Measurements from ENCODE around the gene CDK5R1.
"Not testable (repeated sequence)": the region's sequence is repeated elsewhere in the genome, so short reads cannot be mapped to it uniquely, and the experiment has no call there.

CDK5R1 gene

DNA sequence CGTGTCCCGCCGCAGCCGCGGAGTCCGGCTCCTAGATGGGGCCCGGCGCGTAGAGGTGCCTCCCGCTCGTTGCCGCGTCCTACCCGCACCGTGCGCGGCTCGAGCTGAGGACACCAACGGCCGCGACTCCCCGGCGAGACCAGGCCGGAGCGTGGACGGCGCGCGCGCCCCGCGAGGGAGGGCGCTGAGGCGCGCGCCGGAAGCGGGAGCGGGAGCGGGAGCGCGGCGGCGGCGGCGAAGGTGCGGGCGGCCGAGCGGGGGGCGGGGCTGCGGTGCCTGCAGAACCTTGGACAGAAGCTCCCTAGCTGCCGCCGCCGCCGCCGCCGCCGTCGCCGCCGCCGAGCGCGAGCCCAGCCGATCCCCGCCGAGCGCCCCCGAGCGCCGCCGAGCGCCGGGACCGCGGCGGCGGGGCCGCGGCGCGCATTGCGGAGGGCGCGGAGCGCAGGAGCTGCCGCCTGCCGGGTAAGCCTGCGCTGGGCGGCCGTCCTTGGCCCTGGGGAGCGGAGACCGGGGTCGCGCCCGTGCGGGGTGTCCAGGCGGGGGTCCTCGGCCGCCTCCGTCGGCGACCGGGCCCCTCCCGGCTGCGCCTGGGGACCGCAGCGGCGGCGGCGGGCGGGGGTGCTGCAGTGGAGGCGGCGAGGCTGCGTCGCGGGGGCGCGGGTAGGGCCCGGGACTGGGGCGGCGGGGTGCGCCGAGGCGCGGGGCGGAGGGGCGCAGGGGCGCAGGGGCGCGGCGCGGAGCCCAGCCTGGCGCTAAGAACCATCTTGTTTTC lies at the start of gene CDK5R1:
TSS of gene CDK5R1 (plus strand) at position 293 of the 772 bp plus-strand sequence. CDS start 628 bp downstream, outside the sequence.
- peak; percentile 86 for DNase-seq

DNA sequence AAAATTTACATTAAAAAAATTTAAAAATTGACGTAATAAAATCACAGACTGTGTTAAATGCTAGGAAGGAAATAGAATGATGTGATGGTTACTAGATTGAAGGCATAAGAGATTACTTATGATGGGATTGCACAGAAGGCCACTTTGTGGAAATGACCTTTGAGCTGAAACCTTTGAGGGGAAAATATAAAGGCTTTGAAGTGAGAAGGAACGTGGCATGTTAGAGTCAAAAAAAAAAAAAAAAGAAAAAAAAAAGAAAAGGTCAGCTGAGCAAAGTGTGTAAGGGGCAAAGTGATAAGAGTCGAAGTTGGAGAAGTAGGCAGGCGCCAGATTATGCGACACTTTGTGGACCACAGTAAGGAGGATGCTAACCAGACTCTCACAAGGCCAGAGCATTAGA lies 46.1 kb upstream of the CDK5R1 start:
- no peak for DNase-seq

GRCh38 chr17:32441886-32442285 lies 44.9 kb upstream of the CDK5R1 start:
- no peak for DNase-seq

GRCh38 chr17:32443827-32444300 lies 42.9 kb upstream of the CDK5R1 start:
- no peak for DNase-seq

GRCh38 chr17:32444301-32445073 lies 42.3 kb upstream of the CDK5R1 start, which contains the start of gene PSMD11:
TSS of gene PSMD11 (plus strand) at chr17:32444510. CDS start at chr17:32444524, 14 bp downstream.
- peak; percentile 92 for DNase-seq

DNA sequence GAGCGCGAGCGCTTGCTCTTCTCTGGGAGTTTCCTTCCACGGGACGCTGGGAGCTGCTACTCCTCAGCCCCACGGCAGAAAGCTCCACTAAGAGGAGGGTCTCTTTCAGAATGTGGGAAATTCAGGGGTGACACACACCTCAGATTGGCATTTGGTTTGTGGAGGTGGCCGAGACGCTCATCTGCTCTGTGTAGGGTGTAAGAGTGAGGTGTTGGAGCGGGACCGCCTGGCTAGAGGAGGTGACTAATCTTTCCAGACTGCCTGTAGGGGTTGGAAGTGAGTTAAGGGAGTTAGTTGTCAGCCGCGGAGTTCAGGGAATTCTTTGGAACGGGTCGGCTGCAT lies 41.7 kb upstream of the CDK5R1 start:
- no peak for DNase-seq

GRCh38 chr17:32445497-32445896 lies 41.3 kb upstream of the CDK5R1 start:
- DNase-seq: no peak

- no peak for DNase-seq
Measured at GRCh38 chr17:32445971-32446370, 40.8 kb upstream of the CDK5R1 start.

- no peak for DNase-seq
Measured at GRCh38 chr17:32446949-32447348, 39.8 kb upstream of the CDK5R1 start.

GRCh38 chr17:32449963-32450362 lies 36.8 kb upstream of the CDK5R1 start:
- DNase-seq: no peak

GRCh38 chr17:32450379-32450778 lies 36.4 kb upstream of the CDK5R1 start:
- not testable (repeated sequence) for DNase-seq

DNA sequence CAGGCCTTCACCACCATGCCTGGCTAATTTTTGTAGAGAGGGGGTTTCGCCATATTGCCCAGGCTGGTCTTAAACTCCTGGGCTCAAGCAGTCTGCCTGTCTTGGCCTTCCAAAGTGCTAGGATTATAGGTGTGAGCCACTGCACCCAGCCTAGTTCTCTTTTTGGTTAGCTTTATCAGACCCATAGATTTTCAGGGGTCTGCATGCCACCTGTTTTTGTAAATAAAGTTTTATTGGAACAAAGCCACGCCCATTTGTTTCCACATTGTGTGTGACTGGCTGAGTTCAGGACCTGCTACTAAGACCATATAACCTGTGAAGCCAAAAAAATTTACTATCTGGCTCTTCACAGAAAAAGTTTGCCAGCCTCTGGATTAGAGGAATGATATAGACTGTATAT lies 34.9 kb upstream of the CDK5R1 start:
- no peak for DNase-seq

DNA sequence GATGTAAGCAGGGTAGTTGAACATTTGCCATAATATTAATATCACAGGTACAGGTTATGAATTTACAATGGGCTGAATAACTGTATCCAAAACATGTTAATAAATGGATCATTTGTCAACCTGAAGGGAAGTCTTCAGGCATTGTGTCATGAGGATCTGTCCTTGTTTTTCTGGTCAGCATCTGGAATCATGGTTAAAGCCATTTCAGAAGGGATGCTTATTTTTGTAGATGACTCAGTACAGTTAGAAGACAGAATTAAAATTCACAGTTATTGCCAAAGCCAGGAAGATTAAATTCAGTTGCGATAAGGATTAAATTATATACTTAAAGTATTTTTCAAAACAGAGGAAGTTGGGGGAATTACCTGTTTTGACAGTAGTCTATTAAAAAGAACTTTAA lies 34.5 kb upstream of the CDK5R1 start:
- DNase-seq: no peak

GRCh38 chr17:32453370-32453769 lies 33.4 kb upstream of the CDK5R1 start:
- DNase-seq: no peak

DNA sequence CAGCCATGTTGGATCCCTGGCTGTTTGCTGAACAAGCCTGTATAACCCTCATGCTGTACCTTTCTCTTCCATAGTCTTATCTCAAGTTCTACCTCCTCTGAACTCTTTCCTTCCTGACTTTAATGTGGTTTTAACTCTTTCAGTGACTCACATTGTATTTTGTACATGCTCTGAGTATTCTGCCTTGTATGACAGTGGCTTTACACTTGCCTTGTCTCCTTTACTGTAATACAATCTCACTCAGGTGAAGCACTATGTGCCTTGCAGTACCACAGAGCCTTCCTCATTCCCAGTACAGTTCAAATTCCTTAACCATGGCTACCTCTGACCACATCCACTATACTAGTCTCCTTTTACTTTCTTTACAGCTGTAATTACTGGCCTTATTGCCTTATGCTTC lies 28.4 kb upstream of the CDK5R1 start:
- DNase-seq: no peak

DNA sequence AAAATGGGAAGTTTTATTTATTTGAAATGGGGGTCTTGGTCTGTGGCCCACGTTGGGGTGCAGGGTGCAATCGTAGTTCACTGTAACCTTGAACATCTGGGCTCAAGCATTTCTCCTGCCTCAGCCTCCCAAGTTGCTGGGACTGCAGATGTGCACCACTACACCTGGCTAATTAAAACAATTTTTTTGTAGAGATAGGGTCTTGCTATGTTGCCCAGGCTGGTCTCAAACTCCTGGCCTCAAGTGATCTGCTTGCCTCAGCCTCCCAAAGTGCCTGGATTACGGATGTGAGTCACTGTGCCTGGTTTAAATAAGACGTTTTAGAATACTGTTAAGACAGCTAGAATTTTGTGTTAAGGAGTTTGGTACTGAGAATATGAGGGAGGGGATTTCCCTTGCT lies 26.7 kb upstream of the CDK5R1 start:
- no peak for DNase-seq

GRCh38 chr17:32461498-32461852 lies 25.3 kb upstream of the CDK5R1 start:
- no peak for DNase-seq

- DNase-seq: peak; percentile 55
Measured at GRCh38 chr17:32461853-32462617, 24.8 kb upstream of the CDK5R1 start.

DNA sequence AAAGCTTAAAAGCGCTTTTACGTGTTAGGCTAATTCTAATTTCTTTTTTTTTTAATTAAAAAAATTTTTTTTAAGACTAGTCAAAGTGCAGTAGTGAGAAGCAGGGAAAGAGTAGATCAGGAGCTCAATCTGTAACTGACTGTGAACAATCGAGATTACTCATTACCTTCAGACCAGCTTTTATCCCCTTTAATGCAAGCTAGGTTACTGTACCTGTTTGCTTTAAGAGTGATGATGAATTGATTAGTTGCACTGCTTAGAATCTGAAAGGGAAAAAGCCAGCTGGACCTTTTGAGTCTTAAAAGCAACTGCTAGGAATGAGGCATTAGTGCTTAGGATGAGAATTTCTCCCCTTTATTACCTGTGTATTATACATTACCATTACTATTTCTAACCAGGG lies 23.5 kb upstream of the CDK5R1 start:
- DNase-seq: no peak

GRCh38 chr17:32464374-32464773 lies 22.4 kb upstream of the CDK5R1 start:
- DNase-seq: no peak

- no peak for DNase-seq
Measured at GRCh38 chr17:32467949-32468348, 18.8 kb upstream of the CDK5R1 start.

- DNase-seq: no peak
Measured at GRCh38 chr17:32470405-32471167, 16.2 kb upstream of the CDK5R1 start.

- no peak for DNase-seq
Measured at GRCh38 chr17:32471652-32472051, 15.1 kb upstream of the CDK5R1 start.
